ENCODE results near the gene GARRE1. TPM values are rescaled to one million over a fixed set of nuclear protein-coding genes. Genes with fewer than 3 reads are reported as not detected.
"Not testable (repeated sequence)": the region's sequence is repeated elsewhere in the genome, so short reads cannot be mapped to it uniquely, and the experiment has no call there.

Gene GARRE1
- total and polyA plus RNA-seq, 11 donors = 7.8 to 34.7 (median 20.6) TPM

DNA sequence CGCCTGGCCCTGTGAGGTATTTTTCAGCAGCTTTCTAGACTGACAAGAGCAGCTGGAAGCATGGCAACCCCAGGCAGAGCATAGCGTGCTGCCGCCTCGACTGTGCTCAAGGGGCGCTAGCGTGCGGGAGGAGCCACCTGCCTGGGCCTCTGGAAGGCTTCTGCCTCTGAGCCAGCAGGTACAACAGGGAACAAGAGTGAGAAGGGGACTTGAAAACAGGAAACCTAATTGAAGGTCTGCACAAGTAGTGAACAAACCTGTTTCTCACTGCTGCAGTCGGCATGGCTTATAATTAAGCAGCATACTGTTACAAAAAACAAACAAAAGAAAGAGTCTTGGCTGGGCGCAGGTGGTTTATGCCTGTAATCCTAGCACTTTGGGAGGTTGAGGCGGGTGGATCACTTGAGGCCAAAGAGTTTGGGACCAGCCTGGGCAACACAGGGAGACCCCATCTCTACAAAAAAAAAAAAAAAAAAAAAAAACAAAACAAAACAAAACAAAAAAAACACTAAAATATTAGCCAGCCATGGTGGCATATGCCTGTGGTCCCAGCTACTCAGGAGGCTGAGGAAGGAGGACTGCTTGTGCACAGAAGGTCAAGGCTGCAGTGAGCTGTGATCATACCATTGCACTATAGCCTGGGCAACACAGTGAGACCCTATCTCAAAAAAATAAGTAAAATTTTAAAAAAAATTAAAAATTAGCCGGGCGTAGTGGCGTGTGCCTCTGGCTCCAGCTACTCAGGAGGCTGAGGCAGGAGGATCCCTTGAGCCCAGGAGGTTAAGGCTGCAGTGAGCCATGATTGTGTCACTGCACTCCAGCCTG, 12.6 kb upstream of the GARRE1 start:
- no peaks in the 10 kb centered on the region for H3K27me3 ChIP-seq
- H3K27ac ChIP-seq = no peak overlapping the region
- DNase-seq (no peak), ATAC-seq (no peak)
- no peaks in the 10 kb centered on the region for H3K36me3 ChIP-seq
- intact Hi-C loops (cut with DNase I) = no loop called here
- H3K9me3 ChIP-seq = no peaks in the 10 kb centered on the region
- TF ChIP-seq, protein P1, sequence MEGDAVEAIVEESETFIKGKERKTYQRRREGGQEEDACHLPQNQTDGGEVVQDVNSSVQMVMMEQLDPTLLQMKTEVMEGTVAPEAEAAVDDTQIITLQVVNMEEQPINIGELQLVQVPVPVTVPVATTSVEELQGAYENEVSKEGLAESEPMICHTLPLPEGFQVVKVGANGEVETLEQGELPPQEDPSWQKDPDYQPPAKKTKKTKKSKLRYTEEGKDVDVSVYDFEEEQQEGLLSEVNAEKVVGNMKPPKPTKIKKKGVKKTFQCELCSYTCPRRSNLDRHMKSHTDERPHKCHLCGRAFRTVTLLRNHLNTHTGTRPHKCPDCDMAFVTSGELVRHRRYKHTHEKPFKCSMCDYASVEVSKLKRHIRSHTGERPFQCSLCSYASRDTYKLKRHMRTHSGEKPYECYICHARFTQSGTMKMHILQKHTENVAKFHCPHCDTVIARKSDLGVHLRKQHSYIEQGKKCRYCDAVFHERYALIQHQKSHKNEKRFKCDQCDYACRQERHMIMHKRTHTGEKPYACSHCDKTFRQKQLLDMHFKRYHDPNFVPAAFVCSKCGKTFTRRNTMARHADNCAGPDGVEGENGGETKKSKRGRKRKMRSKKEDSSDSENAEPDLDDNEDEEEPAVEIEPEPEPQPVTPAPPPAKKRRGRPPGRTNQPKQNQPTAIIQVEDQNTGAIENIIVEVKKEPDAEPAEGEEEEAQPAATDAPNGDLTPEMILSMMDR (IDR thresholded peaks at IDR 0.05) = no peak
- TF ChIP-seq POLR2A (IDR thresholded peaks at IDR 0.05) = no peak
- H3K4me3 ChIP-seq = no peak overlapping the region
- 81 to 86% (median 84%) methylated on average over 13 of the region's 13 CpGs for WGBS, 4 donors
- peaks cover 0 to 15% (median 4%) of the 10 kb centered on the region in 12 donors for H3K4me1 ChIP-seq

DNA sequence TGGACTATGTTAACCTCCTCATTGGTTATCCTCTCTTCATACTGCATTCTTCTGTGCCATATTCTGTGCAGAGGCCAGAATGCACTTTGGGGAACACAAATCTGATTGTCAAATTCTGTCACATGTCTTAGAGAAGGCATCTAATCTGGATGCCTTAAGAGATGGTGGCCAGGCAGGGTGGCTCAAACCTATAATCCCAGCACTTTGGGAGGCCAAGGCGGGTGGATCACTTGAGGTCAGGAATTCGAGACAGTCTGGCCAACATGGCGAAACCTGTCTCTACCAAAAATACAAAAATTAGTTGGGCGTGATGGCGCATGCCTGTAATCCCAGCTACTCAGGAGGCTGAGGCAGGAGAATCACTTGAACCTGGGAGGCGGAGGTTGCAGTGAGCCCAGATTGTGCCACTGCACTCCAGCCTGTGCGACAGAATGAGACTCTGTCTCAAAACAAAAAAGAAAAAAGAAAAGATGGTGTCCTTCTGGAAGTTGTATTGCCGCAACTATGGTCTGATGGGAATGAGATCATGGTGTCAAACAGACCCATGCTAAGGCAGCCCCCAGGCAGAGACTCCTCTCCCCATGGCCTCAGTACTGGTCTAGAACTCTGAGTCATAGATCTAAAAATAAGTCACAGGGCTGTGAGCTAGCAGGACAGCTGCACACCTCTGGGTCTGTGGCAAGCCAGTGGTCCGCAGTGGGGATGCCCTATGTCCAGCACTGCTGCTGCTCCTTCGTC, 11.0 kb upstream of the GARRE1 start:
- DNase-seq; H3K9me3 ChIP-seq; H3K4me3 ChIP-seq; H3K27ac ChIP-seq; H3K36me3 ChIP-seq; H3K27me3 ChIP-seq; intact Hi-C loops (cut with DNase I): not testable (repeated sequence)
- ATAC-seq = peak; percentile 93 to 95 (median 94)
- H3K4me1 ChIP-seq = peaks cover 0 to 15% (median 4%) of the 10 kb centered on the region in 12 donors
- 87 to 92% (median 88%) methylated on average over 10 of the region's 10 CpGs for WGBS, 4 donors

DNA sequence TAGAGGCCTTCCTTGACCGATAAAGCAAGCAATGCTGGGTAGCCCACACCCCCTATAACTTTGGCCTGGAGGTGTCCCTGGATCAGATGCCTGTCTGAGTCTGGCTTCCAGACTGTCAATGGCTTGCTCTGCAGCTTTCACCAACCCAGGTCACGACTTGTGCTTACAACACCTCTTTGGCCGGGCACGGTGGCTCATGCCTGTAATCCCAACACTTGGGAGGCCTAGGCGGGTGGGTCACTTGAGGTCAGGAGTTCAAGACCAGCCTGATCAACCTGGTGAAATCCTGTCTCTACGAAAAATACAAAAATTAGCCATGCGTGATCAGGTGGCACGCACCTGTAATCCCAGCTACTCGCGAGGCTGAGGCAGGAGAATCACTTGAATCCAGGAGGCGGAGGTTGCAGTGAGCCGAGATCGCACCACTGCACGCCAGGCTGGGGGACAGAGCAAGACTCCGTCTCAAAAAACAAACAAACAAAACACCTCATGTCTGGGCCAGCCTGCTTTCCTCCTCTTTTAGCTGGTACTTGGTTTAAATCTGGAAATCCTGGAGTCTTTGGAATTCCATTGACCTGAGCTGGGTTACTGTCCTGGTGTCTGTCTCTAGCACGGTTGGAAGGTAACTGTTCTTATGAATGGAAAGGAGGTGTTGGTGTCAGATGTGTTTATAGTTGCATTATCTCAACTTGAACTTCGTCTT, 10.3 kb upstream of the GARRE1 start:
- H3K36me3 ChIP-seq = no peaks in the 10 kb centered on the region
- no peaks in the 10 kb centered on the region for H3K27me3 ChIP-seq
- ATAC-seq (peak in 2 of 4 donors; percentile 30 to 35), DNase-seq (no peak)
- no peak overlapping the region for H3K27ac ChIP-seq
- H3K4me3 ChIP-seq = no peak overlapping the region
- no peak for TF ChIP-seq POLR2A (IDR thresholded peaks at IDR 0.05)
- TF ChIP-seq, protein P1 (IDR thresholded peaks at IDR 0.05) = no peak
- no peaks in the 10 kb centered on the region for H3K9me3 ChIP-seq
- 77 to 87% (median 84%) methylated on average over 15 to 17 of the region's 17 CpGs for WGBS, 4 donors
- peaks cover 0 to 15% (median 4%) of the 10 kb centered on the region in 12 donors for H3K4me1 ChIP-seq
- intact Hi-C loops (cut with DNase I) = no loop called here

DNA sequence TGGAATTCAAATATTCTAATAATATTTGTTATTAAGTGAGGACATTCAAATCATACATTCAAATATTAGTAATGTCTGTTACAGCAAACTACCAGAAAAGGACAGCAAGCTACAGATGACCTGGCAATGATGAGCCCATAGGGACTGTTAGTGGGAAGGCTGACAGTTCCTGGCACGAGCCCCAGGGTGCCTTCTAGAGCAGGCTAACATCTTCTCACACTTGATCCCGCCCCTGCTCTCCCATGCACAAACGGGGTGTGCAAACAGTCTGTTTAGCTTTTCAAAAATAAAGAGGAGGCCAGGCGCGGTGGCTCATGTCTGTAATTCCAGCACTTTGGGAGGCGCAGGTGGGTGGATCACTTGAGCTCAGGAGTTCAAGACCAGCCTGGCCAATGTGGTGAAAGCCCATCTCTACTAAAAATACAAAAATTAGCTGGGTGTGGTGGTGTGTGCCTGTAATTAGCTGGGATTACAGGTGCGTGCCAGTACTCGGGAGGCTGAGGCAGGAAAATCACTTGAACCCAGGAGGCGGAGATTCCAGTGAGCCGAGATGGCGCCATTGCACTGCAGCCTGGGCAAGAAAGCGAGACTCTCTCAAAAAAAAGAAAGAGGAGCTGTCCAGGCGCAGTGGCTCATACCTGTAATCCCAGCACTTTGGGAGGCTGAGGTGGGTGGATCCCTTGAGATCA, 9.6 kb upstream of the GARRE1 start:
- TF ChIP-seq POLR2A (IDR thresholded peaks at IDR 0.05) = no peak
- TF ChIP-seq, protein P1 (IDR thresholded peaks at IDR 0.05) = no peak
- intact Hi-C loops (cut with DNase I) = no loop called here
- ATAC-seq = peak in 1 of 4 donors; percentile 54

More for the DNA sequence above, 9.6 kb upstream of the GARRE1 start:
- no peak overlapping the region for H3K4me3 ChIP-seq
- H3K36me3 ChIP-seq = no peaks in the 10 kb centered on the region
- H3K27ac ChIP-seq = no peak overlapping the region
- WGBS, 4 donors = 75 to 85% (median 81%) methylated on average over 13 of the region's 13 CpGs
- H3K4me1 ChIP-seq = peaks cover 0 to 15% (median 4%) of the 10 kb centered on the region in 12 donors
- DNase-seq = peak in 1 of 5 donors; percentile 48
- no peaks in the 10 kb centered on the region for H3K27me3 ChIP-seq
- no peaks in the 10 kb centered on the region for H3K9me3 ChIP-seq

Data from heart left ventricle (tissue), 16 donors.